Measurements from ENCODE around the gene NRP1.

GRCh38 chr10:33136271-33136670, 198.2 kb downstream of the NRP1 start:
- TF ChIP-seq CTCF (conservative IDR thresholded peaks at IDR 0.05; ENCODE audit: low read depth, low read length): no peak
- TF ChIP-seq EZH2 (IDR thresholded peaks at IDR 0.05; ENCODE audit: low read length, unreplicated experiment): no peak
- TF ChIP-seq EZH2phosphoT487 (IDR thresholded peaks at IDR 0.05; ENCODE audit: borderline replicate concordance, low read length): no peak

Measured in PC-3 (cell line).